Small intestine (tissue), 7 donors: ENCODE measurements around the gene TTC9. TPM values are rescaled to one million over a fixed set of nuclear protein-coding genes. Genes with fewer than 3 reads are reported as not detected.

Source experiments
- DNase-seq, 2 donors: peaks; one replicate each; pipeline versions ENCODE4 v3.0.0 to v3.0.0-alpha.2; 2013
- FAIRE-seq: peaks from 2 replicates; lab custom pipeline; 2012; peaks lifted over from hg19 to GRCh38; lab: Jason Lieb, UNC
- H3K27ac ChIP-seq, 3 donors: one replicate each; pipeline ENCODE4 v1.5.1; 2013; ENCODE audit warnings: low read length in 2 of 3, mild to moderate bottlenecking in 2 of 3, control low read depth in 1 of 3, inconsistent platforms in 1 of 3, low read depth in 1 of 3, moderate library complexity in 1 of 3
- H3K27me3 ChIP-seq, 3 donors: one replicate each; pipeline ENCODE4 v1.6.1; 2013; ENCODE audit warnings: low read length in 3 of 3, inconsistent platforms in 1 of 3; ENCODE audit not compliant: control insufficient read depth in 3 of 3, insufficient read depth in 3 of 3
- H3K36me3 ChIP-seq, 3 donors: one replicate each; pipeline ENCODE4 v1.6.1; 2013; ENCODE audit warnings: low read length in 3 of 3, inconsistent platforms in 1 of 3, low read depth in 1 of 3, mild to moderate bottlenecking in 1 of 3, moderate library complexity in 1 of 3; ENCODE audit not compliant: control insufficient read depth in 3 of 3, insufficient read depth in 2 of 3
- H3K4me1 ChIP-seq, 3 donors: one replicate each; pipeline ENCODE4 v1.6.1; 2013; ENCODE audit warnings: low read length in 2 of 3, inconsistent platforms in 1 of 3, low read depth in 1 of 3, mild to moderate bottlenecking in 1 of 3, moderate library complexity in 1 of 3; ENCODE audit not compliant: control insufficient read depth in 3 of 3, insufficient read depth in 2 of 3
- H3K4me3 ChIP-seq, 3 donors: one replicate each; pipeline ENCODE4 v1.5.1; 2013; ENCODE audit warnings: low read length in 3 of 3, control low read depth in 1 of 3, inconsistent platforms in 1 of 3, low read depth in 1 of 3, mild to moderate bottlenecking in 1 of 3, moderate library complexity in 1 of 3
- H3K9me3 ChIP-seq, 2 donors: one replicate each; pipeline ENCODE4 v1.6.1; 2013; ENCODE audit warnings: low read depth in 1 of 2, low read length in 1 of 2; ENCODE audit not compliant: control insufficient read depth in 2 of 2, insufficient read depth in 1 of 2
- WGBS, 3 donors: extraction: QIAGEN DNeasy Blood & Tissue Kit; methylation state at CpG; one replicate each; pipeline ENCODE4 v1.1.7; 2013; 5-methylcytosine and 5-hydroxymethylcytosine counted together
- polyA plus RNA-seq, 4 donors: library from polyadenylated mRNA; stranded (reverse) in 3 of 4; unstranded in 1 of 4; fragments of 200-250 nt in 3 of 4; fragments of 120-200 nt in 1 of 4; gene quantifications; one replicate each; pipeline versions ENCODE4 v1.2.1 to v1.2.3, GENCODE V29; 2013
- donor health status: healthy with polysubstance abuse.
- donor health status: control.
- donor health status: control.
- donor health status: Bipolar disorder and iron deficiency.
- donor health status: healthy.

The TTC9 gene
- polyA plus RNA-seq, 4 donors, result 0.22 to 2.0 (median 0.77) TPM

DNA sequence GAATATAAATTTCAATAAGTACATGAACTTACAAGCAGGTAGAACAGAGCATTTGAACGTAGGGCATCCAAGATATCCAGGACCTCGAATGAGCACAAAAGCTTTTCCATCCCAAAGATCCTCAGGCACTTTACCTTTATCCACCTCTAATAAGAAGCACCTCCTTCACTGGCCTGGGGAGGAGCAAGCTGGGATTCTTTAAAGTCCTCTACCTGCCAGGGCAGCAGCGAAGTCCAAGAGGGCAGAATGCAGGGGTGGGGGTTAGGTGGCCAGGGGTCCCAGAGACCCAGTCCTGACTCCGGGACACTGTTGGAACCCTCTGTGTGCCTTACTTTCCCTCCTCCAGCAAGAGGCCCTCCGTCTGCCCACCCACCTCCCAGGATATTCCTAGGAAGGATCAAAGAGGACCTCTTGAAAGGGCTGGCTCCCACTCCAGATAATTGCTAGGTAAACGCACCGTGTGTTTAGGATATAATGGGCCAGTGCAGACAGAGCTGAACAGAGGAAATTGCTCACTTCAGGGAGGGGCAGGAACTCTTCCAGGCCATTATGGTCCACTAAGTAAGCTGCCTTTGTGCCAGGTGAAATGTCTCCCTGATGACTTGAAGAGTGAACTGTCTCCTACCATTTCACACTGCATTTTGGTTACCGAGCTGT, 68.1 kb downstream of the TTC9 start:
- Histone ChIP-seq H3K27ac (no peak overlapping the region), H3K36me3 (no peaks in the 10 kb centered on the region), H3K4me3 (no peak overlapping the region), H3K27me3 (no peaks in the 10 kb centered on the region), H3K9me3 (no peaks in the 10 kb centered on the region), H3K4me1 (no peaks in the 10 kb centered on the region)
- no peak for DNase-seq
- 63 to 69% (median 67%) methylated on average over 8 of the region's 8 CpGs for WGBS, 3 donors
- FAIRE-seq, result no peak

GRCh38 chr14:70711451-70711850, 69.7 kb downstream of the TTC9 start:
- Histone ChIP-seq H3K27ac (no peak overlapping the region), H3K9me3 (no peaks in the 10 kb centered on the region), H3K4me3 (no peak overlapping the region), H3K36me3 (no peaks in the 10 kb centered on the region), H3K27me3 (no peaks in the 10 kb centered on the region), H3K4me1 (no peaks in the 10 kb centered on the region)
- no peak for DNase-seq
- 93 to 96% (median 94%) methylated on average over 1 of the region's 1 CpG for whole genome bisulfite sequencing, 3 donors
- FAIRE-seq, result no peak

GRCh38 chr14:70713096-70713495, 71.4 kb downstream of the TTC9 start:
- H3K27me3 ChIP-seq, result no peaks in the 10 kb centered on the region
- H3K4me3 ChIP-seq, result no peak overlapping the region
- H3K36me3 ChIP-seq, result no peaks in the 10 kb centered on the region
- no peak overlapping the region for H3K27ac ChIP-seq
- 75 to 93% (median 88%) methylated on average over 4 of the region's 4 CpGs for WGBS, 3 donors
- DNase-seq (no peak), FAIRE-seq (no peak)
- peaks cover 0 to 11% (median 0%) of the 10 kb centered on the region in 3 donors for H3K4me1 ChIP-seq
- no peaks in the 10 kb centered on the region for H3K9me3 ChIP-seq

GRCh38 chr14:70713511-70713916, 71.8 kb downstream of the TTC9 start:
- WGBS, 3 donors, result 43 to 67% (median 56%) methylated on average over 3 of the region's 3 CpGs
- peaks cover 0 to 11% (median 3%) of the 10 kb centered on the region in 3 donors for H3K4me1 ChIP-seq
- H3K27me3 ChIP-seq, result no peaks in the 10 kb centered on the region
- H3K27ac ChIP-seq, result no peak overlapping the region
- DNase-seq (no peak), FAIRE-seq (no peak)
- H3K4me3 ChIP-seq, result no peak overlapping the region
- no peaks in the 10 kb centered on the region for H3K36me3 ChIP-seq
- no peaks in the 10 kb centered on the region for H3K9me3 ChIP-seq

DNA sequence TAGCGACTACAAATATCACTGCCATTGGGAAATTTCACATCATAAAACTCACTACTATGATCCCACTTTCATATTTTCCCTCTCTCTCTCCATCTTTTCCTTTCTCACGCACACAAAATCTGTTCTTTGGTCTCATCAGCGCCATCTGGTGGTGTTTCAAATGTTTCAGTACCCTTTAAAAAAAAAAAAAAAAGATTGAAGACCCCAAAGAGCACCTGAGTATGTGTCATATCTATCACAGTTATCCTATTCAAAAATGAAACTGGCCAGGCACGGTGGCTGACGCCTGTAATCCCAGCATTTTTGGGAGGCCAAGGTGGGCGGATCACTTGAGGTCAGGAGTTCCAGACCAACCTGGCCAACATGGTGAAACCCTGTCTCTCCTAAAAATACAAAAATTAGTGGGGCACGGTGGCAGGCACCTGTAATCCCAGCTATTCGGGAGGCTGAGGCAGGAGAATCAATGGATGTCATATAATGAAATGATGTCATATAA, 72.4 kb downstream of the TTC9 start:
- Histone ChIP-seq H3K36me3 (no peaks in the 10 kb centered on the region), H3K27me3 (no peaks in the 10 kb centered on the region), H3K9me3 (no peaks in the 10 kb centered on the region), H3K4me3 (no peak overlapping the region), H3K4me1 (peaks cover 0 to 11% (median 4%) of the 10 kb centered on the region in 3 donors), H3K27ac (no peak overlapping the region)
- no peak for FAIRE-seq
- DNase-seq, result peak; percentile 51 to 73
- WGBS, 3 donors, result 9 to 17% (median 9%) methylated on average over 8 of the region's 8 CpGs

DNA sequence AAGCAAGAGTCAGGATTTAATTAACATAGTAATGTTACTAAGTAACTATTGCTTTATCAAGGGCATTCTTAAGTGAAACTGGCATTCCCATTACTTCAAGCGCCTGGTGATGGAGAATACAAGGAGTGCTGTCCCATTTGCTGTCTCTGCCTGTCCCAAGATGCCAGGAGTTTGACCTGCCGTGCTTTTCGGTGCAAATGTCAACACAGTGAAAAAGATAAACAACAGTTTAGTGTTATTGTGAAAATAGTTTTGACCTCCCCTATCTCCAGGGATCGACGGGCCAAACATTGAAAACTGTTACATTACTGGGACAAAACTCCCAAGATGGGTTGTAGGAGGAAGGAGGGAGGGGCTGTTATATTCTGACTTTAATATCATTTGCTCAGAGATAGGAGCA, 74.8 kb downstream of the TTC9 start:
- Histone ChIP-seq H3K9me3 (no peaks in the 10 kb centered on the region), H3K4me1 (peaks cover 0 to 11% (median 4%) of the 10 kb centered on the region in 3 donors), H3K36me3 (no peaks in the 10 kb centered on the region), H3K27me3 (no peaks in the 10 kb centered on the region), H3K4me3 (no peak overlapping the region), H3K27ac (no peak overlapping the region)
- FAIRE-seq (no peak), DNase-seq (peak; percentile 15 to 20)
- 11 to 41% (median 25%) methylated on average over 5 of the region's 5 CpGs for WGBS, 3 donors

GRCh38 chr14:70716958-70717357, 75.2 kb downstream of the TTC9 start:
- Histone ChIP-seq H3K36me3 (no peaks in the 10 kb centered on the region), H3K27me3 (no peaks in the 10 kb centered on the region), H3K9me3 (no peaks in the 10 kb centered on the region), H3K27ac (no peak overlapping the region), H3K4me1 (peaks cover 0 to 14% (median 4%) of the 10 kb centered on the region in 3 donors), H3K4me3 (no peak overlapping the region)
- DNase-seq, result peak; percentile 54 to 76
- WGBS, 3 donors, result 4 to 52% (median 25%) methylated on average over 1 of the region's 1 CpG
- FAIRE-seq, result no peak

DNA sequence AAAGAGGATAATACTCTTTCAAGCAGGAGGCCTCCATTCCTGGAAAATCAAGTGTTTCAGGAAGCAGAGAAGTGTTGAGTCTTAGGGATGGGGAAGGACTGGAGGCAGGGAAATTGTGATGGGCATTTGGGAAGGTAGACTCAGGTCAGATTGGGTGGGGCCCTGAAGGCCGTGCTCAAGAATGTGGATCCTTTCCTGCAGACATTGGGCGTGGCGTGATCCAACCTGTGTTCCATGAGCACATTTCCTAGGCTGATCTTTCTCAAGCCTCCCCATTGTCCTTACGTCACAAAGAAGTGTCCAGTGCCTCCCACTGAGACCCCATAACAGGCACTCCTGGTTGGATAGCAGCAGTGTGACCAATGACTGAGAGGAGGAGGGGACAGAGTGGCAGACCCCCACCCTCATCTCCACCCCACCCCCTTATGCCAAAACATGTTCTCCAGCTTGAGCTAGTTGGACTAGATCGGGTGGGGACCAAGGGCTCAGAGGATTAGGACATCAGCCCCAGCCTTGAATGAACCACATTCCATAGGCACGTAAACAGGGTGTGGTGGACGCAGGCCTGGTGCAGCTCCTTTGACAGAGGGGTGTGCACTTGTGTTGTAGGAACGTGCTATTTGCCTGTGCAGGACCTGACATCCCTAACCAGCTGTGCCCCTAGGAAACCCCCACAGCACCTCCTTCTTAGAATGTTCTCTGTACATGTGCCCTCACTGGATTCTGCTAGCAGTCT, 76.8 kb downstream of the TTC9 start:
- no peaks in the 10 kb centered on the region for H3K36me3 ChIP-seq
- FAIRE-seq (no peak), DNase-seq (peak; percentile 36 to 52)
- H3K4me3 ChIP-seq, result no peak overlapping the region
- WGBS, 3 donors, result 40 to 67% (median 58%) methylated on average over 8 of the region's 8 CpGs
- H3K4me1 ChIP-seq, result peaks cover 0 to 19% (median 6%) of the 10 kb centered on the region in 3 donors
- no peaks in the 10 kb centered on the region for H3K27me3 ChIP-seq
- no peak overlapping the region for H3K27ac ChIP-seq
- H3K9me3 ChIP-seq, result no peaks in the 10 kb centered on the region
